HUES48 (cell line): ENCODE data around the gene AP1M1.
"Not testable (repeated sequence)": the region's sequence is repeated elsewhere in the genome, so short reads cannot be mapped to it uniquely, and the experiment has no call there.

Experiments
- H3K27ac ChIP-seq: one replicate; pipeline ENCODE4 v1.7.0; 2013; ENCODE audit warnings: low read depth, low read length, inconsistent platforms
- H3K27me3 ChIP-seq: 2 replicates; pipeline ENCODE4 v1.6.1; 2013; ENCODE audit warnings: mild to moderate bottlenecking, low read length; ENCODE audit not compliant: control insufficient read depth, insufficient read depth
- H3K36me3 ChIP-seq: 2 replicates; pipeline ENCODE4 v1.6.1; 2013; ENCODE audit warnings: low read length; ENCODE audit not compliant: control insufficient read depth, insufficient read depth
- H3K4me1 ChIP-seq: 2 replicates; pipeline ENCODE4 v1.6.1; 2013; ENCODE audit warnings: mild to moderate bottlenecking, low read length; ENCODE audit not compliant: control insufficient read depth, insufficient read depth
- H3K4me3 ChIP-seq: 2 replicates; pipeline ENCODE4 v1.5.1; 2013; ENCODE audit warnings: mild to moderate bottlenecking, low read depth, low read length
- H3K9ac ChIP-seq: 2 replicates; pipeline ENCODE4 v1.6.1; 2013; ENCODE audit warnings: mild to moderate bottlenecking, low read depth, low read length, moderate library complexity
- H3K9me3 ChIP-seq: 2 replicates; pipeline ENCODE4 v1.6.1; 2013; ENCODE audit warnings: low read length; ENCODE audit not compliant: control insufficient read depth, insufficient read depth

Gene AP1M1

GRCh38 chr19:16266586-16266942 lies 68.9 kb downstream of the AP1M1 start:
- no peaks in the 10 kb centered on the region for H3K27me3 ChIP-seq
- H3K27ac ChIP-seq = no peak overlapping the region
- no peak overlapping the region for H3K4me3 ChIP-seq
- no peaks in the 10 kb centered on the region for H3K36me3 ChIP-seq
- no peak overlapping the region for H3K9ac ChIP-seq
- H3K9me3 ChIP-seq = no peaks in the 10 kb centered on the region
- H3K4me1 ChIP-seq = no peaks in the 10 kb centered on the region

- Histone ChIP-seq H3K27me3 (no peaks in the 10 kb centered on the region), H3K4me1 (no peaks in the 10 kb centered on the region)
Observed at GRCh38 chr19:16268676-16269319, 71.1 kb downstream of the AP1M1 start.

GRCh38 chr19:16272945-16273344 lies 75.2 kb downstream of the AP1M1 start:
- no peak overlapping the region for H3K27ac ChIP-seq
- no peaks in the 10 kb centered on the region for H3K4me1 ChIP-seq
- H3K27me3 ChIP-seq = no peaks in the 10 kb centered on the region
- no peaks in the 10 kb centered on the region for H3K36me3 ChIP-seq
- H3K9ac ChIP-seq = no peak overlapping the region
- no peaks in the 10 kb centered on the region for H3K9me3 ChIP-seq
- no peak overlapping the region for H3K4me3 ChIP-seq

More at GRCh38 chr19:16268676-16269319, 71.1 kb downstream of the AP1M1 start:
- H3K27ac ChIP-seq = no peak overlapping the region
- no peak overlapping the region for H3K4me3 ChIP-seq
- no peaks in the 10 kb centered on the region for H3K36me3 ChIP-seq
- H3K9me3 ChIP-seq = no peaks in the 10 kb centered on the region
- no peak overlapping the region for H3K9ac ChIP-seq

- Histone ChIP-seq H3K27me3 (no peaks in the 10 kb centered on the region), H3K9ac (no peak overlapping the region), H3K9me3 (no peaks in the 10 kb centered on the region), H3K36me3 (no peaks in the 10 kb centered on the region), H3K27ac (no peak overlapping the region), H3K4me1 (no peaks in the 10 kb centered on the region), H3K4me3 (no peak overlapping the region)
Observed at GRCh38 chr19:16274447-16274846, 76.7 kb downstream of the AP1M1 start.

GRCh38 chr19:16280306-16280705 lies 82.6 kb downstream of the AP1M1 start:
- Histone ChIP-seq H3K27ac (no peak overlapping the region), H3K4me1 (no peaks in the 10 kb centered on the region), H3K27me3 (no peaks in the 10 kb centered on the region), H3K9ac (no peak overlapping the region), H3K9me3 (no peaks in the 10 kb centered on the region), H3K4me3 (no peak overlapping the region), H3K36me3 (no peaks in the 10 kb centered on the region)

GRCh38 chr19:16281743-16282142 lies 84.0 kb downstream of the AP1M1 start:
- Histone ChIP-seq H3K4me3 (no peak overlapping the region), H3K4me1 (peaks cover 4% of the 10 kb centered on the region; the same call in 1 of the 2 replicates), H3K36me3 (no peaks in the 10 kb centered on the region), H3K9me3 (no peaks in the 10 kb centered on the region), H3K27ac (no peak overlapping the region), H3K9ac (no peak overlapping the region), H3K27me3 (no peaks in the 10 kb centered on the region)

GRCh38 chr19:16283210-16284061 lies 85.7 kb downstream of the AP1M1 start:
- no peak overlapping the region for H3K4me3 ChIP-seq
- peaks cover 4% of the 10 kb centered on the region; the same call in 1 of the 2 replicates for H3K4me1 ChIP-seq
- no peak overlapping the region for H3K9ac ChIP-seq
- H3K27ac ChIP-seq = no peak overlapping the region
- H3K36me3 ChIP-seq = no peaks in the 10 kb centered on the region
- H3K9me3 ChIP-seq = no peaks in the 10 kb centered on the region
- H3K27me3 ChIP-seq = no peaks in the 10 kb centered on the region

- Histone ChIP-seq H3K9me3 (no peaks in the 10 kb centered on the region), H3K9ac (no peak overlapping the region), H3K4me1 (peaks cover 4% of the 10 kb centered on the region; the same call in 1 of the 2 replicates), H3K4me3 (no peak overlapping the region), H3K36me3 (no peaks in the 10 kb centered on the region), H3K27ac (no peak overlapping the region), H3K27me3 (no peaks in the 10 kb centered on the region)
Observed at GRCh38 chr19:16284505-16284904, 86.8 kb downstream of the AP1M1 start.

GRCh38 chr19:16285079-16285478 lies 87.4 kb downstream of the AP1M1 start:
- not testable (repeated sequence) for H3K9ac ChIP-seq, H3K27me3 ChIP-seq

GRCh38 chr19:16285769-16286498 lies 88.2 kb downstream of the AP1M1 start:
- H3K4me3 ChIP-seq = no peak overlapping the region
- H3K27me3 ChIP-seq = no peaks in the 10 kb centered on the region
- H3K4me1 ChIP-seq = peaks cover 4% of the 10 kb centered on the region; the same call in 1 of the 2 replicates
- H3K36me3 ChIP-seq = no peaks in the 10 kb centered on the region
- no peak overlapping the region for H3K27ac ChIP-seq
- no peak overlapping the region for H3K9ac ChIP-seq
- H3K9me3 ChIP-seq = no peaks in the 10 kb centered on the region

More at GRCh38 chr19:16285079-16285478, 87.4 kb downstream of the AP1M1 start:
- H3K36me3 ChIP-seq, H3K4me3 ChIP-seq, H3K9me3 ChIP-seq, H3K4me1 ChIP-seq, H3K27ac ChIP-seq: not testable (repeated sequence)

- no peaks in the 10 kb centered on the region for H3K27me3 ChIP-seq
- H3K9ac ChIP-seq = no peak overlapping the region
- peaks cover 4% of the 10 kb centered on the region; the same call in 1 of the 2 replicates for H3K4me1 ChIP-seq
- H3K36me3 ChIP-seq = no peaks in the 10 kb centered on the region
- no peak overlapping the region for H3K4me3 ChIP-seq
- H3K27ac ChIP-seq = no peak overlapping the region
- no peaks in the 10 kb centered on the region for H3K9me3 ChIP-seq
Observed at GRCh38 chr19:16288544-16288943, 90.8 kb downstream of the AP1M1 start.
